GM06990 (cell line): Measurements from ENCODE around the gene LRFN3.

Source experiments
- DNase-seq: peaks from one replicate; pipeline ENCODE4 v3.0.0-alpha.2; 2011; ENCODE audit not compliant: insufficient read length; ENCODE audit errors: extremely low read depth
- H3K27me3 ChIP-seq: replicated peaks from 2 replicates; pipeline ENCODE4 v1.6.0; 2011; ENCODE audit warnings: low read length; ENCODE audit not compliant: control insufficient read depth, insufficient read depth
- H3K36me3 ChIP-seq: 2 replicates; pipeline ENCODE4 v1.5.1; 2011; ENCODE audit warnings: low read length; ENCODE audit not compliant: control insufficient read depth, insufficient read depth
- H3K4me3 ChIP-seq: replicated peaks from 2 replicates; pipeline ENCODE4 v1.5.1; 2011; ENCODE audit warnings: low read depth, mild to moderate bottlenecking, control low read depth, low read length
- CTCF ChIP-seq: IDR thresholded peaks from 2 replicates; pipeline ENCODE4 v1.5.1; 2011; ENCODE audit warnings: low read length, control low read depth, mild to moderate bottlenecking, inconsistent platforms; ENCODE audit not compliant: insufficient read depth, poor library complexity, severe bottlenecking

Gene LRFN3

DNA sequence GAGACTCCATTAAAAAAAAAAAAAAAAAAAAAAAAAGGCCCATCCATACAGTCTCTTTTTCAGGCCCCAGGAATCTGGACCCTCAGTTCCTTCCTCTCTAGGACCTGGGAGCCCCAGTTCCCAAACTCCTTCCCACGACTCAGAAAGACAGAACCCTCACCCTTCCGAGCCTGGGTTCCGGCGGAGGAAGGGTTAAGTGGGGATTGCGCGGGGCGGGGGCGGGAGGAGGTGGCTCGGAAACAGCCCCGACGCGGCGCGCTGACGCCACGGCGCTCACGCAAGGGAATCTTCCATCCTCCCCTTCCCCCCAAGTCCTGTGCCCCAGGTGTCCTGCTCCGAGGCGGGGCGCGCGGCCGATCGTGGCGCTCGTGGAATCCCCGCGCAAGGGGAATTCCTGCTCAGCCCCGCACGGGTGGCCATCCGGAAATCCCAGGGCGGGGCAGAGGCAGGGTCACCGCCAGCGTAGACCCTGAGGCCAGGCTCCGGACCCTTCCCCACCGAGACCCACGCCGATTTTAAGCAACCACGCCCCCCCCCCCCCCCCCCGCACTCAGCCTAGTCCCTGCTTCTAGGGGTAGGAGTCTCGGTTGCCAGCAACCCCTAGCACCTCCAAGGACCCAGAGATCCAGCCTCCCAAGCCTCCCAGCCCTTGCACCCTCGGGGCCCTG, 36.5 kb upstream of the LRFN3 start:
- peaks cover 24% of the 10 kb centered on the region for H3K36me3 ChIP-seq
- no peak for TF ChIP-seq CTCF
- peak; percentile 97 for DNase-seq
- peak overlapping the region; percentile 89 for H3K4me3 ChIP-seq
- no peaks in the 10 kb centered on the region for H3K27me3 ChIP-seq

DNA sequence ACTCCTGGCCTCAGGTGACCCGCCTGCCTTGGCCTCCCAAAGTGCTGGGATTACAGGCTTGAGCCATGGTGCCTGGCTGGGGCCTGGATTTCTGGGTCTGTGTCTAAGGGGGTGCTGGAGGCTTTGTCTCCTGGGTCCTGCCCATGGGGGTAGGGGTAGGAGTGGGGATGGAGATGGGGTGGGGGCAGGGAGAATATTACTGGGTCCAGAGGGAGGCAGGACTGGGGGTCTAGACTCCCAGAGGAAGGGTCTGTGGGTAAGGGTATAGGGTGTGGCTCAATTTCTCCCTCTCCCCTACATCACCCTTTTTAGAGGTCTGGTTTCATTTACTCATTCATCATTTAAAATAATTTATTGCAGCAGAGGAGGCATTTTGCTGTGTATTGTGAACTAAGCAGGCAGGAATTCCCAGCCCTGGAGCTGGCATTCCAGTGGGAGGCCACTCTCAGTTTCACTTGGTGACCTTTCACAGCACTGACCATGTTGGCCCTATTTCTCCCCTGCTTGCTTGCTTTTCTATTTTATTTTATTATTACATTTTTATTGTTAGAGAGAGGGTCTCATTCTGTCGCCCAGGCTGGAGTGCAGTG, 35.0 kb upstream of the LRFN3 start:
- DNase-seq = no peak
- Histone ChIP-seq H3K36me3 (peaks cover 19% of the 10 kb centered on the region), H3K27me3 (no peaks in the 10 kb centered on the region), H3K4me3 (peak overlapping the region; percentile 89)
- no peak for TF ChIP-seq CTCF

- H3K4me3 ChIP-seq = peak within 1 kb of the TSS; percentile 58
- no peaks in the 10 kb centered on the region for H3K27me3 ChIP-seq
- TF ChIP-seq CTCF = peak; percentile 2
- peak; percentile 66 for DNase-seq
- H3K36me3 ChIP-seq = peaks cover 10% of the 10 kb centered on the region
Observed at GRCh38 chr19:35901854-35902661, 34.1 kb upstream of the LRFN3 start, which contains the start of gene HCST. Gene HCST (plus strand): TSS chr19:35902529. CDS start chr19:35902594, 65 bp downstream.

DNA sequence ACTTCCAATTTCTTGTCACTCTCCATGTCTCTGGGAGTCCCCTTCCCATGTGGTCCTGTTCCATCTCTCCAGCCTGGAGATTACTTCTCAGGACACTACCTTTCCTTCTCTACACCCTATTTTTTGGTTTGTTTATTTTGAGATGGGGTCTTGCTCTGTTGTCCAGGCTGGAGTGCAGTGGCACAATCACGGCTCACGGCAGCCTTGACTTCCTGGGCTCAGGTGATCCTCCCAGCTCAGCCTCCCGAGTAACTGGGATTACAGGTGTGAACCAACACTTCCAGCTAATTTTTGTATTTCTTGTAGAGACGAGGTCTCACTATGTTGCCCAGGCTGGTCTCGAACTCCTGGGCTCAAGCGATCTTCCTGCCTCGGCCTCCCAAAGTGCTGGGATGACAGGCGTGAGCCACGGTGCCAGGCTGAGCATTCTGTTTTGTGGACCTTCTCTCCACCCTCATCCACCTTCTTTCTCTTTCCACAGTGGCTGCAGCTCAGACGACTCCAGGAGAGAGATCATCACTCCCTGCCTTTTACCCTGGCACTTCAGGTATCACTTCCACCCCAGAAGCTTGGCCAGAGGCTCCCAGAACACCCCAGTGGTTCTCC, 33.2 kb upstream of the LRFN3 start:
- Histone ChIP-seq H3K4me3 (peak overlapping the region; percentile 58), H3K36me3 (peaks cover 3% of the 10 kb centered on the region), H3K27me3 (no peaks in the 10 kb centered on the region)
- no peak for TF ChIP-seq CTCF
- DNase-seq = no peak

DNA sequence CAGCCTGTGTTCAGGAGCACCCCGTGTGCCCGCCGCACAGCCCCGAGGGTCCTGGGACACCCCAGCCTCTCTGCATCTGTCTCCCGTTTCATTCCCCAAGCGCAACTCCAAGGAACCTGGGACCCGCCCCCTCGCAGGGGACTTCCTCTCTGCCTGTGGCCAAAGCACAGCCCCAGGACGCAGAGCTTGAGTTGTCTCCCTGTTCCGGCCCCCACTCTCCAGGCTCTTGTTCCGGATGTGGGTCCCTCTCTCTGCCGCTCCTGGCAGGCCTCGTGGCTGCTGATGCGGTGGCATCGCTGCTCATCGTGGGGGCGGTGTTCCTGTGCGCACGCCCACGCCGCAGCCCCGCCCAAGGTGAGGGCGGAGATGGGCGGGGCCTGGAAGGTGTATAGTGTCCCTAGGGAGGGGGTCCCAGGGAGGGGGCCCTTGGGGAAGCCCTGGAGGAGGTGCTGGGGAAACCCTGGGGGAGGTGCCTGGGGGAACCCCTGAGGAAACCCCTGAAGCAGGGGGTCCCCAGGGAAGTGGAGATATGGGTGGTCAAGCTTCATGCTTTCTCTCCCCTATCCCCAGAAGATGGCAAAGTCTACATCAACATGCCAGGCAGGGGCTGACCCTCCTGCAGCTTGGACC, 32.5 kb upstream of the LRFN3 start:
- TF ChIP-seq CTCF = no peak
- DNase-seq = peak; percentile 90
- Histone ChIP-seq H3K36me3 (no peaks in the 10 kb centered on the region), H3K4me3 (peak overlapping the region; percentile 58), H3K27me3 (no peaks in the 10 kb centered on the region)
